Measurements from ENCODE around the gene CAPRIN1.

- TF ChIP-seq, protein P1, sequence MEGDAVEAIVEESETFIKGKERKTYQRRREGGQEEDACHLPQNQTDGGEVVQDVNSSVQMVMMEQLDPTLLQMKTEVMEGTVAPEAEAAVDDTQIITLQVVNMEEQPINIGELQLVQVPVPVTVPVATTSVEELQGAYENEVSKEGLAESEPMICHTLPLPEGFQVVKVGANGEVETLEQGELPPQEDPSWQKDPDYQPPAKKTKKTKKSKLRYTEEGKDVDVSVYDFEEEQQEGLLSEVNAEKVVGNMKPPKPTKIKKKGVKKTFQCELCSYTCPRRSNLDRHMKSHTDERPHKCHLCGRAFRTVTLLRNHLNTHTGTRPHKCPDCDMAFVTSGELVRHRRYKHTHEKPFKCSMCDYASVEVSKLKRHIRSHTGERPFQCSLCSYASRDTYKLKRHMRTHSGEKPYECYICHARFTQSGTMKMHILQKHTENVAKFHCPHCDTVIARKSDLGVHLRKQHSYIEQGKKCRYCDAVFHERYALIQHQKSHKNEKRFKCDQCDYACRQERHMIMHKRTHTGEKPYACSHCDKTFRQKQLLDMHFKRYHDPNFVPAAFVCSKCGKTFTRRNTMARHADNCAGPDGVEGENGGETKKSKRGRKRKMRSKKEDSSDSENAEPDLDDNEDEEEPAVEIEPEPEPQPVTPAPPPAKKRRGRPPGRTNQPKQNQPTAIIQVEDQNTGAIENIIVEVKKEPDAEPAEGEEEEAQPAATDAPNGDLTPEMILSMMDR (IDR thresholded peaks at IDR 0.05), result no peak
- TF ChIP-seq EP300 (IDR thresholded peaks at IDR 0.05), result no peak
Observed at GRCh38 chr11:34036456-34036855, 15.1 kb upstream of the CAPRIN1 start.

All from gastroesophageal sphincter (tissue), 3 donors.